ENCODE data around the gene CFAP157. TPM values are rescaled to one million over a fixed set of nuclear protein-coding genes. Genes with fewer than 3 reads are reported as not detected.
"Not testable (repeated sequence)": the region's sequence is repeated elsewhere in the genome, so short reads cannot be mapped to it uniquely, and the experiment has no call there.

Gene CFAP157
- total RNA-seq, 1 donor from 2014 or later, result 0.24 TPM

- Mint-ChIP-seq H3K4me3 (ENCODE audit: unreplicated experiment) (no peak overlapping the region), H3K4me1 (ENCODE audit: unreplicated experiment) (peaks cover 9% of the 10 kb centered on the region)
These were observed 48.6 kb downstream of the CFAP157 start for GRCh38 chr9:127755061-127756060.

GRCh38 chr9:127756233-127756632 is 49.4 kb downstream of the CFAP157 start:
- H3K27me3 Mint-ChIP-seq (ENCODE audit: unreplicated experiment), result no peaks in the 10 kb centered on the region
- no peak for DNase-seq (ENCODE audit: extremely low spot score, unreplicated experiment)
- H3K27ac Mint-ChIP-seq (ENCODE audit: unreplicated experiment), result no peak overlapping the region
- H3K36me3 Mint-ChIP-seq (ENCODE audit: unreplicated experiment), result peaks cover 10% of the 10 kb centered on the region
- peaks cover 9% of the 10 kb centered on the region for H3K4me1 Mint-ChIP-seq (ENCODE audit: unreplicated experiment)
- no peak for TF ChIP-seq CTCF (IDR thresholded peaks at IDR 0.05)
- H3K9me3 Mint-ChIP-seq (ENCODE audit: unreplicated experiment), result no peaks in the 10 kb centered on the region
- H3K4me3 Mint-ChIP-seq (ENCODE audit: unreplicated experiment), result no peak overlapping the region

More at GRCh38 chr9:127755061-127756060, 48.6 kb downstream of the CFAP157 start:
- Mint-ChIP-seq H3K27me3 (ENCODE audit: unreplicated experiment) (no peaks in the 10 kb centered on the region), H3K9me3 (ENCODE audit: unreplicated experiment) (no peaks in the 10 kb centered on the region), H3K36me3 (ENCODE audit: unreplicated experiment) (peaks cover 16% of the 10 kb centered on the region), H3K27ac (ENCODE audit: unreplicated experiment) (no peak overlapping the region)
- DNase-seq (ENCODE audit: extremely low spot score, unreplicated experiment), result no peak
- no peak for TF ChIP-seq CTCF (IDR thresholded peaks at IDR 0.05)

- H3K27ac Mint-ChIP-seq (ENCODE audit: unreplicated experiment); H3K36me3 Mint-ChIP-seq (ENCODE audit: unreplicated experiment); H3K27me3 Mint-ChIP-seq (ENCODE audit: unreplicated experiment); H3K4me3 Mint-ChIP-seq (ENCODE audit: unreplicated experiment); H3K9me3 Mint-ChIP-seq (ENCODE audit: unreplicated experiment); DNase-seq (ENCODE audit: extremely low spot score, unreplicated experiment): not testable (repeated sequence)
- peaks cover 11% of the 10 kb centered on the region for H3K4me1 Mint-ChIP-seq (ENCODE audit: unreplicated experiment)
These were observed 50.0 kb downstream of the CFAP157 start for GRCh38 chr9:127756776-127757175.

GRCh38 chr9:127758843-127759242 is 52.1 kb downstream of the CFAP157 start:
- DNase-seq (ENCODE audit: extremely low spot score, unreplicated experiment), result no peak
- Mint-ChIP-seq H3K9me3 (ENCODE audit: unreplicated experiment) (no peaks in the 10 kb centered on the region), H3K4me1 (ENCODE audit: unreplicated experiment) (peaks cover 31% of the 10 kb centered on the region), H3K27ac (ENCODE audit: unreplicated experiment) (no peak overlapping the region), H3K4me3 (ENCODE audit: unreplicated experiment) (no peak overlapping the region), H3K27me3 (ENCODE audit: unreplicated experiment) (no peaks in the 10 kb centered on the region), H3K36me3 (ENCODE audit: unreplicated experiment) (peaks cover 6% of the 10 kb centered on the region)
- TF ChIP-seq CTCF (IDR thresholded peaks at IDR 0.05), result no peak

GRCh38 chr9:127761061-127761460 is 54.3 kb downstream of the CFAP157 start:
- no peaks in the 10 kb centered on the region for H3K9me3 Mint-ChIP-seq (ENCODE audit: unreplicated experiment)
- H3K27ac Mint-ChIP-seq (ENCODE audit: unreplicated experiment), result no peak overlapping the region
- peaks cover 12% of the 10 kb centered on the region for H3K36me3 Mint-ChIP-seq (ENCODE audit: unreplicated experiment)
- DNase-seq (ENCODE audit: extremely low spot score, unreplicated experiment), result no peak
- H3K4me3 Mint-ChIP-seq (ENCODE audit: unreplicated experiment), result no peak overlapping the region
- no peak for TF ChIP-seq CTCF (IDR thresholded peaks at IDR 0.05)
- H3K27me3 Mint-ChIP-seq (ENCODE audit: unreplicated experiment), result no peaks in the 10 kb centered on the region
- H3K4me1 Mint-ChIP-seq (ENCODE audit: unreplicated experiment), result peaks cover 50% of the 10 kb centered on the region
